Adrenal gland (tissue), 12 donors: ENCODE measurements around the gene NUDT15. TPM values are rescaled to one million over a fixed set of nuclear protein-coding genes. Genes with fewer than 3 reads are reported as not detected.

Experiments
- DNase-seq, 7 donors: peaks; one replicate each; pipeline ENCODE4 v3.0.0-alpha.2; 2019 to 2020
- H3K27ac ChIP-seq, 5 donors: fragments of 200-600 bp; sonication (generic) in 4 of 5; 1 replicate in 3 of 5; 2 replicates in 2 of 5; pipeline versions ENCODE4 v1.5.1 to v1.8.0; 2016 to 2020; ENCODE audit warnings: mild to moderate bottlenecking in 1 of 5
- H3K27me3 ChIP-seq: fragments of 200-600 bp; 2 replicates; pipeline ENCODE4 v1.8.0; 2021
- H3K36me3 ChIP-seq, 2 donors: fragments of 200-600 bp; replicated peaks in 1 of 2; 1 replicate in 1 of 2; 2 replicates in 1 of 2; pipeline versions ENCODE4 v1.5.1 to v1.8.0; 2018 to 2022
- H3K4me1 ChIP-seq, 2 donors: fragments of 200-600 bp; replicated peaks in 1 of 2; 1 replicate in 1 of 2; 2 replicates in 1 of 2; pipeline versions ENCODE4 v1.5.1 to v1.8.0; 2018 to 2021
- H3K4me3 ChIP-seq, 4 donors: fragments of 200-600 bp; sonication (generic) in 3 of 4; one replicate each; pipeline ENCODE4 v1.5.1; 2016 to 2018
- H3K9me3 ChIP-seq, 3 donors: fragments of 200-600 bp; sonication (generic) in 1 of 3; replicated peaks in 1 of 3; 1 replicate in 2 of 3; 2 replicates in 1 of 3; pipeline versions ENCODE4 v1.5.1 to v1.8.0; 2016 to 2021
- POLR2A ChIP-seq, 2 donors: fragments of 450-650 bp; IDR thresholded peaks; one replicate each; pipeline ENCODE4 v1.6.1; 2017; ENCODE audit warnings: antibody characterized with exemption in 2 of 2, mild to moderate bottlenecking in 2 of 2, moderate library complexity in 1 of 2
- WGBS, 4 donors: extraction: QIAGEN DNeasy Blood & Tissue Kit in 2 of 4; methylation state at CpG; one replicate each; pipeline versions ENCODE4 v1.1.5 to v1.1.7; 2013 to 2017; 5-methylcytosine and 5-hydroxymethylcytosine counted together
- intact Hi-C, 2 donors: fragments of 100-400 bp; cut with DNase I; formaldehyde crosslinking; loops; one replicate each; pipeline versions ENCODE4 v1.14.1 to v1.15.0; 2022 to 2023
- polyA plus RNA-seq, 3 donors: library from polyadenylated mRNA; stranded (reverse); fragments of 200-250 nt in 2 of 3; fragments of 350-450 nt in 1 of 3; fragmentation: Illumina TruSeq in 1 of 3; extraction: RNeasy Lipid Tissue Mini Kit (QIAGEN cat#74804) in 1 of 3; gene quantifications; one replicate each; pipeline ENCODE4 v1.2.3, GENCODE V29; 2013 to 2014
- total RNA-seq, 9 donors: library from RNA; depleted of rRNA in 4 of 9; stranded (reverse); fragments of >200 nt in 4 of 9; fragments of 120-200 nt in 1 of 9; fragmentation: NEBNext Ultra II Directional in 1 of 9; extraction: Animal tissue kit (Norgen Biotek cat#: 25700) in 1 of 9; gene quantifications; one replicate each; pipeline versions ENCODE4 v1.1.0 to v1.2.4, GENCODE V29; 2013 to 2023
- TF ChIP-seq, protein P1 (sequence below), 6 experiments: fragments of 450-650 bp in 4 of 6; fragments of 200-600 bp in 2 of 6; sonication (generic) in 1 of 6; IDR thresholded peaks; 1 replicate in 5 of 6; 2 replicates in 1 of 6; pipeline versions ENCODE4 v1.5.1 to v1.8.0; 2016 to 2021; ENCODE audit warnings: antibody characterized with exemption in 6 of 6, mild to moderate bottlenecking in 2 of 6, moderate library complexity in 1 of 6
- donor health status: healthy with polysubstance abuse.
- donor health status: Bipolar disorder and iron deficiency.
- donor health status: DM: yes; HTN: yes; CAD: no.
- donor health status: DM: no; HTN: no; CAD: no.
- donor health status: DM: no; HTN: no; CAD: no.
- donor health status: DM: yes; HTN: yes; CAD: no.

The NUDT15 gene
- total and polyA plus RNA-seq, 12 donors: 4.0 to 20.1 (median 12.0) TPM

DNA sequence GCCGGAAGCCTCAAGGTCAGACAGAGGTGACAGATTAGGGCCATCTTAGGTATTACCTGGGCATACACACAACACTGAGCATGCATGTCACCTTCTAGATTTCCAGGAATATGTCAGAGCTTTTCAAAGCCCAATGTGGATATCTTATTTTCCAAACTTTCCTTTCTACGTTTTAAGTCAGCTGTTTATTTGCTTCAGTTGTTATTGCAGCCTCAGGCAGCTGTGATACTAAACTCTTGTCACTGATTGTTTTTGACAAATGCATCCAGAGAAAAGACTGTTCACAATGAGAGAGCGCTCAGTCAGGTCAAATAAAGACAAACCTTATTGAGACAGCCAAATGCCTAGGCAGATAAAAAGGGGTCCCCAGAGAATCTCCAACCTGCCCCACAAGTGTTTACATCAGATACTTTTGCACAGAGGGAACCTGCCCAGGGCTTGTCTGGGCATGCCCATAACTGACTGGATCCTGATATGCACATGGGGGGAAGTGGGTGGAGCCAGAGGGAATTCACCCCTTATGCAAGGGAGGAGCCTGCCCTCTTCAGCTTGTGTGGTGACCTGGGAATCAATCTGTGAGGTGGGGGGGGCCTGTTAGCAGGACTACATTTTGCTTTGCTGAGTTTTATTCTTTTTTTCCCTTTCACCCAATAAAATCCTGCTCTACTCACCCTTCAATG is 28.9 kb downstream of the NUDT15 start:
- DNase-seq: no peak
- no peaks in the 10 kb centered on the region for H3K4me1 ChIP-seq
- H3K4me3 ChIP-seq: no peak overlapping the region
- peaks cover 0 to 28% (median 0%) of the 10 kb centered on the region in 3 donors for H3K9me3 ChIP-seq
- no peak overlapping the region for H3K27ac ChIP-seq
- H3K27me3 ChIP-seq: no peaks in the 10 kb centered on the region
- WGBS, 4 donors: 93 to 99% (median 98%) methylated on average over 3 of the region's 3 CpGs
- no peaks in the 10 kb centered on the region for H3K36me3 ChIP-seq
- TF ChIP-seq, protein P1, sequence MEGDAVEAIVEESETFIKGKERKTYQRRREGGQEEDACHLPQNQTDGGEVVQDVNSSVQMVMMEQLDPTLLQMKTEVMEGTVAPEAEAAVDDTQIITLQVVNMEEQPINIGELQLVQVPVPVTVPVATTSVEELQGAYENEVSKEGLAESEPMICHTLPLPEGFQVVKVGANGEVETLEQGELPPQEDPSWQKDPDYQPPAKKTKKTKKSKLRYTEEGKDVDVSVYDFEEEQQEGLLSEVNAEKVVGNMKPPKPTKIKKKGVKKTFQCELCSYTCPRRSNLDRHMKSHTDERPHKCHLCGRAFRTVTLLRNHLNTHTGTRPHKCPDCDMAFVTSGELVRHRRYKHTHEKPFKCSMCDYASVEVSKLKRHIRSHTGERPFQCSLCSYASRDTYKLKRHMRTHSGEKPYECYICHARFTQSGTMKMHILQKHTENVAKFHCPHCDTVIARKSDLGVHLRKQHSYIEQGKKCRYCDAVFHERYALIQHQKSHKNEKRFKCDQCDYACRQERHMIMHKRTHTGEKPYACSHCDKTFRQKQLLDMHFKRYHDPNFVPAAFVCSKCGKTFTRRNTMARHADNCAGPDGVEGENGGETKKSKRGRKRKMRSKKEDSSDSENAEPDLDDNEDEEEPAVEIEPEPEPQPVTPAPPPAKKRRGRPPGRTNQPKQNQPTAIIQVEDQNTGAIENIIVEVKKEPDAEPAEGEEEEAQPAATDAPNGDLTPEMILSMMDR (IDR thresholded peaks at IDR 0.05): no peak
- intact Hi-C loops: no loop called here

DNA sequence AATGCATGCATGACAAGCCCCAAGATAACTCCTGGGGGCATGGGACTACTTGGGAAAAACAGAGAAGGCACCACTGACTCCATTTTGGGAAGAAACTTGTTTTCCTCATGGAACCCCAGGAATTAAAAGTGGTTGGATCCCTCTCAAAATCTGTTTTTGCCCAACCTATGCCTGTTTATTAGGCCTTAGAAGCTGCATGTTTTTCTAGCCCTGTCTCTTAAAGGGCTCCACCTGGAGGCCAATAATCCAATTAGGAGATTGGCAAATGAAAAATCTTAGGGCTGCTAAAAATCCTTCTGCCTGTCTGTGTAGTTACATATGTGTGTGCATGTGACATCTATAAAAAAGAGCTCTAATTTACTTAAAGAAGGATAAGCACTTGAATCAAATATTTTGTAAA is 30.5 kb downstream of the NUDT15 start:
- Histone ChIP-seq H3K9me3 (peaks cover 0 to 30% (median 0%) of the 10 kb centered on the region in 3 donors), H3K27me3 (no peaks in the 10 kb centered on the region), H3K4me3 (no peak overlapping the region), H3K4me1 (no peaks in the 10 kb centered on the region), H3K36me3 (peaks cover 0 to 14% of the 10 kb centered on the region in 2 donors), H3K27ac (no peak overlapping the region)
- intact Hi-C loops: no loop called here
- TF ChIP-seq, protein P1 (IDR thresholded peaks at IDR 0.05): no peak
- no peak for TF ChIP-seq POLR2A (IDR thresholded peaks at IDR 0.05)
- no peak for DNase-seq

DNA sequence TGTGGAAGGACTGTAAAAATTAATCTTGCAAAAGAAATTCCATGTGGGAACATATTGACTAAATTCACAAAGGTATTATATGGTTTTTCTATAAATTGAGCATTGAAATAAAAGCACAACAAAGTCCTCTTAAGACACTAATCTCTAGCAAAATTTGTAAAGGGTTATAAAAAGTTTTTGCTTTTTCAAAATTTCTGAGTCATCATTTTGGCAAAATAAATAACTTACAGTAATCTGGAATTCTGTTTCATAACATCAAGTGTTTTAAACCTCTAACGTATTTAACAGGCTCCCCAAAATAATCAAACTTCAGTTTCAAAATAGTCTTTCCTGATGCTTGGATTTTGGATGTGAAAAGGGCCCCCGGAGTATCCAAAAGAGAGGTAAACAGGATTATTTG is 31.4 kb downstream of the NUDT15 start:
- no peak overlapping the region for H3K27ac ChIP-seq
- TF ChIP-seq POLR2A (IDR thresholded peaks at IDR 0.05): no peak
- TF ChIP-seq, protein P1 (IDR thresholded peaks at IDR 0.05): no peak
- peaks cover 0 to 14% of the 10 kb centered on the region in 2 donors for H3K36me3 ChIP-seq
- H3K27me3 ChIP-seq: no peaks in the 10 kb centered on the region
- H3K4me3 ChIP-seq: no peak overlapping the region
- H3K9me3 ChIP-seq: peaks cover 0 to 30% (median 0%) of the 10 kb centered on the region in 3 donors
- no peak for DNase-seq
- intact Hi-C loops: no loop called here
- WGBS, 4 donors: 92 to 100% (median 97%) methylated on average over 2 of the region's 2 CpGs
- no peaks in the 10 kb centered on the region for H3K4me1 ChIP-seq

DNA sequence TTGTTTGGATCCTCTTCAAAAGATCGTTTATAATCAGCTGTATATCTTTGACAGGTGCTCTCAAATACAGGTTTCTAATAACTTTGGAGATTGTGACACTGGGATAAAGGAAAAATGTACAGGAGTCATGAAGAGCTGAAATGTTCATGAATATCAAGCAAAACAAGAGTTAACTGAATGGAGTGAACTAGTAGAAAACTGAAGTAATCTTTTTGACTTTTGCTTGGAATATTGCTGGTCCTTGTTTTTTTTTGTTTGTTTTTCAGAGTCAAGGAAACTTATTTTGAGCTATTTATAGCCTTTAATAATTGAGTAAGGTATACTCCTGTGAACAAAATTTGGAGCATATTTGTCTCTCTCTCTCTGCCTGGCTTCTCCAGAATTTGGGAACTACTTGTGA is 32.0 kb downstream of the NUDT15 start:
- peaks cover 0 to 30% (median 0%) of the 10 kb centered on the region in 3 donors for H3K9me3 ChIP-seq
- H3K4me1 ChIP-seq: no peaks in the 10 kb centered on the region
- intact Hi-C loops: no loop called here
- 95 to 100% (median 97%) methylated on average over 1 of the region's 1 CpG for WGBS, 4 donors
- H3K36me3 ChIP-seq: peaks cover 0 to 14% of the 10 kb centered on the region in 2 donors
- TF ChIP-seq, protein P1 (IDR thresholded peaks at IDR 0.05): no peak
- no peak for TF ChIP-seq POLR2A (IDR thresholded peaks at IDR 0.05)
- no peak overlapping the region for H3K27ac ChIP-seq
- no peak for DNase-seq
- no peak overlapping the region for H3K4me3 ChIP-seq
- H3K27me3 ChIP-seq: no peaks in the 10 kb centered on the region
